ENCODE measurements around the gene C7orf57.
"Not testable (repeated sequence)": the region's sequence is repeated elsewhere in the genome, so short reads cannot be mapped to it uniquely, and the experiment has no call there.

Gene C7orf57

GRCh38 chr7:48035301-48035966 lies at the start of gene C7orf57:
TSS of gene C7orf57 (plus strand) at chr7:48035543. CDS start at chr7:48036309, 766 bp downstream.
- DNase-seq: peak; percentile 72

- DNase-seq: no peak
Observed at GRCh38 chr7:47988496-47989386, 46.6 kb upstream of the C7orf57 start.

- DNase-seq: not testable (repeated sequence)
Observed at GRCh38 chr7:47989607-47990400, 45.5 kb upstream of the C7orf57 start.

GRCh38 chr7:47990592-47990991 lies 44.8 kb upstream of the C7orf57 start:
- DNase-seq: no peak

GRCh38 chr7:47991270-47991669 lies 44.1 kb upstream of the C7orf57 start:
- no peak for DNase-seq

GRCh38 chr7:47991741-47992311 lies 43.5 kb upstream of the C7orf57 start:
- no peak for DNase-seq

GRCh38 chr7:47992446-47992845 lies 42.9 kb upstream of the C7orf57 start:
- no peak for DNase-seq

GRCh38 chr7:47999413-47999812 lies 35.9 kb upstream of the C7orf57 start:
- no peak for DNase-seq

GRCh38 chr7:48000164-48000563 lies 35.2 kb upstream of the C7orf57 start:
- not testable (repeated sequence) for DNase-seq

GRCh38 chr7:48004032-48004431 lies 31.3 kb upstream of the C7orf57 start:
- peak; percentile 55 for DNase-seq

- no peak for DNase-seq
Observed at GRCh38 chr7:48004638-48005037, 30.7 kb upstream of the C7orf57 start.

GRCh38 chr7:48006866-48007265 lies 28.5 kb upstream of the C7orf57 start:
- no peak for DNase-seq

GRCh38 chr7:48009257-48009656 lies 26.1 kb upstream of the C7orf57 start:
- DNase-seq: no peak

GRCh38 chr7:48009954-48010353 lies 25.4 kb upstream of the C7orf57 start:
- DNase-seq: no peak

GRCh38 chr7:48011323-48011722 lies 24.0 kb upstream of the C7orf57 start:
- DNase-seq: no peak

GRCh38 chr7:48011951-48012350 lies 23.4 kb upstream of the C7orf57 start:
- no peak for DNase-seq

GRCh38 chr7:48016641-48017040 lies 18.7 kb upstream of the C7orf57 start:
- DNase-seq: no peak

GRCh38 chr7:48017674-48018073 lies 17.7 kb upstream of the C7orf57 start:
- DNase-seq: no peak

- no peak for DNase-seq
Observed at GRCh38 chr7:48025624-48026023, 9.7 kb upstream of the C7orf57 start.

- no peak for DNase-seq
Observed at GRCh38 chr7:48028938-48029337, 6.4 kb upstream of the C7orf57 start, which contains the start of gene SUN3. TSS of gene SUN3 (minus strand) at chr7:48029107. CDS start at chr7:48028938, 169 bp downstream.

GRCh38 chr7:48031111-48031510 lies 4.2 kb upstream of the C7orf57 start:
- DNase-seq: no peak

GRCh38 chr7:48033922-48034321 lies 1.4 kb upstream of the C7orf57 start:
- no peak for DNase-seq

GRCh38 chr7:48035967-48036478 lies 680 bp downstream of the C7orf57 start:
- no peak for DNase-seq

All from DMS 273 treated with DMSO at 0.1 percent for 48 hours (cell line).